ENCODE data around the gene ZFR2.

GRCh38 chr19:3880471-3881271 is 11.8 kb upstream of the ZFR2 start, which contains the start of gene ATCAY:
- no peak for TF ChIP-seq CTCF (IDR thresholded peaks at IDR 0.05)
- TF ChIP-seq POLR2A (IDR thresholded peaks at IDR 0.05) = no peak
- no peak for TF ChIP-seq EP300 (IDR thresholded peaks at IDR 0.05)
